ENCODE data around the gene DBH.

Gene DBH

DNA sequence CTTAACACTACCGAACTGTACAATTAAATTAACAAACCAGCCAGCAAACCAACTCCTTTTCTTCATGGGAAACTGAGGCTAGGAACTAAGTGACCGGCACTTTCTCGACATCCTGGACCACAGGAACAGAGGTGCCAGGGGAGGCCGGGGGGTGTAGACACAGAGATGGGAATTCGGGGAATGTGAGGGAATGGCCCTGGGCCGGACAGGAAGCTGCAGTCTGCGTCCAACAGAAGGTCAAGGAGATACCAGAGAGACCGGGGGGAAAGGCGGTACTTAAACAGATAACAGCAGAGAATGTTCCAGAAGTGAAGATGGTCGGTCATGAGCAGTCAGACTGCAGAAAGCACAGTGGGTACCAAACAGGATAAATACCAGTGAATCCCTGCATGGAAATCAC lies 40.3 kb downstream of the DBH start:
- no peak overlapping the region for H3K4me3 ChIP-seq (ENCODE audit: low read depth, low read length)
- TF ChIP-seq, protein P1, sequence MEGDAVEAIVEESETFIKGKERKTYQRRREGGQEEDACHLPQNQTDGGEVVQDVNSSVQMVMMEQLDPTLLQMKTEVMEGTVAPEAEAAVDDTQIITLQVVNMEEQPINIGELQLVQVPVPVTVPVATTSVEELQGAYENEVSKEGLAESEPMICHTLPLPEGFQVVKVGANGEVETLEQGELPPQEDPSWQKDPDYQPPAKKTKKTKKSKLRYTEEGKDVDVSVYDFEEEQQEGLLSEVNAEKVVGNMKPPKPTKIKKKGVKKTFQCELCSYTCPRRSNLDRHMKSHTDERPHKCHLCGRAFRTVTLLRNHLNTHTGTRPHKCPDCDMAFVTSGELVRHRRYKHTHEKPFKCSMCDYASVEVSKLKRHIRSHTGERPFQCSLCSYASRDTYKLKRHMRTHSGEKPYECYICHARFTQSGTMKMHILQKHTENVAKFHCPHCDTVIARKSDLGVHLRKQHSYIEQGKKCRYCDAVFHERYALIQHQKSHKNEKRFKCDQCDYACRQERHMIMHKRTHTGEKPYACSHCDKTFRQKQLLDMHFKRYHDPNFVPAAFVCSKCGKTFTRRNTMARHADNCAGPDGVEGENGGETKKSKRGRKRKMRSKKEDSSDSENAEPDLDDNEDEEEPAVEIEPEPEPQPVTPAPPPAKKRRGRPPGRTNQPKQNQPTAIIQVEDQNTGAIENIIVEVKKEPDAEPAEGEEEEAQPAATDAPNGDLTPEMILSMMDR (IDR thresholded peaks at IDR 0.05; ENCODE audit: low read depth, low read length): no peak

DNA sequence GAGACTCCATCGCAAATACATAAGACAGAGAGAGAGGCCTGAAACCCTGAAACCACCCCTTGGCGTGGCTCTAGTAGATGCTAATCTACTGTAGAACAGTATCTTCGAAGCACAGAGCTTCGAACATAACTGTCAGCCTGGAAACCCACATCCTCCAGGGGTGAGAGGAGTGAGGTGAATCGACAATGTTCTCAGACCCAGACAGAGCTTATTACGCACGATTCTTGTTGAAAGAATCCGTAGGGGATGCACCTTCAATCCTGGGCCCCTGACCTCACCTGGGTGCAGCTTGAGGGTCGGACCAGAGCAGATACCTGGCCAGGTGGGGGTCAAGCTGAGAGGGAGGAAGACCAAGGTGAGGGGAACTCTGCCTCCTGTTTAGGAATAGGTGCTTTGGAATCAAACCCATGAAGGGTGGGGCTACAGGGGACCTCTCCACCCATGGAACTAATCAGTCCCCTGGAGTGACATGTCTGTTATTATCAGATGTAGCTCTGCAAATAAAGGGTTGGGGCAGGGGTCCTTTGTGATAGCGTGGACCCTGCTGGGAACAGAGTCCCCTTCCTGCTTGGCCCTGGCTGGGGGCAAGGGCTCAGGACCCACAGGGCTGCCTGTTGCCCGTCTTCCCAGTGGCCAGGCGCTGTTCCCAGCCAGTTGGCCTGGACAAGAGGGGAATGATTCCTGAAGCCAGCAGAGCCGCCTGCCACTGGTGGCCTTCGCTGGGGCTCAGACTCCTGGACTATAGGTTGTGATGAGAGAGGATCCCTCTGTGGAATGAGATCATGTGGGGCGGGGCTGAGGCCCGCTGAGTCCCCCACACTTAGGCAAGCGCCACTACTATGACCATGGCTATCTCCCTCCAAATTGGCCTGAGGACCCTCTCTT lies 41.2 kb downstream of the DBH start:
- TF ChIP-seq, protein P1 (IDR thresholded peaks at IDR 0.05; ENCODE audit: low read depth, low read length): no peak
- no peak overlapping the region for H3K4me3 ChIP-seq (ENCODE audit: low read depth, low read length)

DNA sequence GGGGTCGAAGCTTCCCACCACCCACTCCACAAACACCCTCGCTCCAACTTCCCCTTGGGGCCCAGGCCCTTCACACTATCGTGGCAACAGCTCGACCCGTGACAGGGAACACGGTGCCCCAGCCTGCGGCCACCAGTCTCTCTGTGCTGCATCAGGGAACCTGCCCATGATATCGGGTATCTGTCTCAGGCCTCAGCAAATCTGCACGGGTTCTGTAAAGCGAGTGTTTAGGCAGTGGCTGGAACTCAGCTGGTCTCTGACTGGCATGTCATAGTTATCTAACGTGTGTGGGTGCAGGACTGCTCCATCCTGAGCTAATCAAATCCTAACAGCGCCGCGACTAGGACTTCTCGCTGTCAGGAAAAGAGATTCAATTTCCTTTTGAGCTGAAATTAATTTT lies 42.9 kb downstream of the DBH start:
- TF ChIP-seq, protein P1 (IDR thresholded peaks at IDR 0.05; ENCODE audit: low read depth, low read length): no peak
- no peak overlapping the region for H3K4me3 ChIP-seq (ENCODE audit: low read depth, low read length)

DNA sequence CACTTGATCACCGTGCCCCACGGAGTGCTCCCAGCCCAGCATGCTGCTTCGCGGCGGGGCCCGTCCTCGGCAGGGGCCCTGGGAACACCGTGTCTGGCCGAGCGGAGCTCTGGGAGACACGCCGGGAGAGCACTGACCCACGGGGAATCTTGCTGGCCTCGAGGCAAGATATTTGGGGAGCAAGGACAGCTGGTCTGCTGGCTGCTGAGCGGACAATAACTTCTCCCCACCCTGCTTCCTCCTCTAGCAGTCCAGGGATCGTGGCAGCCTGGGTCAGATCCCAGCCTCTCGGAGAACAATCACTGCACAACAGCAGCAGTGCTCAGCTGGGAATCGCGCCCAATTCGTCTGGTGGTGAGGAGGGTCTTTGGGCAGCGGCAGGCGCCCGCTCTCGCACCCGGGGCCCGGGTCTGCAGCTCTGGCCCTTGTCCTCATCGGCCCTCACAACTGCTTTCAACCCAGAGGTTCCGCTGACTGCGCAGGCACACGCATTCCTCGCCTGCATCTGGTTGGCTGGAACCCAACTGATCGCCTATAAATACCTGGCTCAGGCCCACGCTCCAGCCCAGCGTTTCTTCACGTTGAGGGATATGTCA lies 43.4 kb downstream of the DBH start:
- TF ChIP-seq, protein P1 (IDR thresholded peaks at IDR 0.05; ENCODE audit: low read depth, low read length): no peak
- no peak overlapping the region for H3K4me3 ChIP-seq (ENCODE audit: low read depth, low read length)

DNA sequence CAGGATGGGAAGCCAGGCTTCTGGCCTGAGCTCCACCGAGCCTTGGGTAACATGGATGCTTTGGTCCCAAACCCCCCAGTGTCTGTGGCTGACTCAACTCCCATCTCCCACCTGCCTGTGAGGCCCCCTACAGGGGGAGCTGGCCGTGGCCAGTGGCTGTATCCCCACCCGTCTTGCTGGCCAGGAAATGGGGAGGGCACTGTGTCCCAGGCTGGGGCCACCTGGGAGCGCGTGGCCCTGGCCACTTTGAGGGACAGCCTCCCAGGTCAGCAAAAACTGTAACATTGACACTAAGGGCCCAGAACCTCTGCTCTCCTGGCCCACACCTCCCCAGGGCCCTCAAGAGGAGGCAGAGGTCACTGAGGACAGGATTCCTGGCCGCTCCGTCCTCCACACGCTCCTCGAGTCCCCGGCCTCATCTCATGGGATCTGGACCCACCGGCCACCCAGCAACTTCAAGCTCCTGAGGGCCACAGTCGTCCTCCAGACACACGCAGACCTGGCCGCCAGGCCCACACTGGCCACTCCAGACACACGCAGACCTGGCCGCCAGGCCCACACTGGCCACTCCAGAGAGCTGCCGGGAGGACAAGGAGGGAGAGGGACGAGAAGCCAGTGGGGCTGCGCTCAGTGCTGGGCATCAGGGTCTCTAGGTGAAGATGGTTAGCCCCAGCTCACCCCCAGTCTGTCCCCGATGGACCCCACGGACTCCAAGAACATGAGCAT lies 44.2 kb downstream of the DBH start:
- H3K4me3 ChIP-seq (ENCODE audit: low read depth, low read length): no peak overlapping the region
- TF ChIP-seq, protein P1 (IDR thresholded peaks at IDR 0.05; ENCODE audit: low read depth, low read length): no peak

DNA sequence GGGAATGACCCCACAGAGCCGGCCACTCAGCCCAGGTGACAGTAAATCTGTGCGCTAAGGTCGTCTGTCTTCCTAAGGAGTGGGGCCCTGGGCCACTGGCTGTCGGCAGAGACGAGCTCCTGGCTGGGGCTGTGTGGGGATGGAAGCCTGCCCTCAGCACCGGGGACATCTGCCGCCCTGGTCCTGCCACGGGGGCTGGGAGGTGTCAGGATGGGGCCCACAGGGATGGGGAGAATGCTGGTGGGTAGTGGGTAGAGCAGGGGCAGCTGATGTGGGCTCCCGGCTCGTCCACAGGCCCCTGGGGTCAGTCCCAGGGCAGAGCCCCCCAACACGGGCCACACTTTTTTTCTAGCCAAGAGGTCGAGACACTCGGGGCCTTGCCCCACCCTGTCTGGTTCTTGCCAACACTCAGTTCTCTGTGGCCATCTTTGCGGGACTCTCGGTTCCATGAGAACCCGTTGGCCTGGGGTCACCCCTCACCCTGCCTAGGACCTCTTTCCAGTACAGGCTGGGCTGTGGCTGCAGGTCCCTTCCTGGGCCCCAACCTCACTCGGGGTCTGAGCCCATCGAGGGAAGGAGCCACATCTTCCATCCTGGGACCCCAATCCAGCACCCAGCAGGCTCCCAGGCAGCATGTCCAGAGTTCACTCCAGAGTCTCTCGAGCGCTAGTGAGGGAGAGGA lies 45.0 kb downstream of the DBH start:
- H3K4me3 ChIP-seq (ENCODE audit: low read depth, low read length): no peak overlapping the region
- TF ChIP-seq, protein P1 (IDR thresholded peaks at IDR 0.05; ENCODE audit: low read depth, low read length): no peak

Measured in WI38 (cell line).